MCF 10A (cell line): ENCODE data around the gene ZNF783. TPM values are rescaled to one million over a fixed set of nuclear protein-coding genes. Genes with fewer than 3 reads are reported as not detected.

Source experiments
- BruUV-seq: library from RNA; stranded (reverse); fragments of 400-500 nt; replicated peaks from 2 replicates; lab custom pipeline; 2021; lab: Mats Ljungman, UMichigan
- CTCF ChIA-PET: fragments of 300-600 bp; sonication (Branson Sonifier 250); formaldehyde crosslinking; extraction: SDS; loops from one replicate; lab custom pipeline; 2021; ENCODE audit warnings: antibody characterized with exemption, inconsistent platforms; lab: Yijun Ruan, JAX
- POLR2A ChIA-PET: fragments of 300-600, 350-650 bp; sonication (Branson Sonifier 250); formaldehyde crosslinking; extraction: SDS; loops from one replicate; lab custom pipeline; 2020; ENCODE audit warnings: antibody characterized with exemption, inconsistent platforms; lab: Yijun Ruan, JAX
- DNase-seq: peaks from one replicate; pipeline ENCODE4 v3.0.0-alpha.2; 2018; ENCODE audit not compliant: unreplicated experiment
- H3K27ac Mint-ChIP-seq: one replicate; pipeline ENCODE4 v1.8.0; 2022; ENCODE audit warnings: mild to moderate bottlenecking, low read depth, mixed read lengths; ENCODE audit not compliant: unreplicated experiment
- H3K27me3 Mint-ChIP-seq: one replicate; pipeline ENCODE4 v1.8.0; 2022; ENCODE audit warnings: mixed read lengths; ENCODE audit not compliant: insufficient read depth, unreplicated experiment
- H3K36me3 Mint-ChIP-seq: one replicate; pipeline ENCODE4 v1.8.0; 2022; ENCODE audit warnings: mild to moderate bottlenecking, moderate library complexity, mixed read lengths; ENCODE audit not compliant: insufficient read depth, unreplicated experiment
- H3K4me1 Mint-ChIP-seq: one replicate; pipeline ENCODE4 v1.8.0; 2022; ENCODE audit warnings: mixed read lengths; ENCODE audit not compliant: insufficient read depth, unreplicated experiment
- H3K4me3 Mint-ChIP-seq: one replicate; pipeline ENCODE4 v1.8.0; 2022; ENCODE audit warnings: mild to moderate bottlenecking, moderate library complexity, mixed read lengths; ENCODE audit not compliant: unreplicated experiment
- H3K9me3 Mint-ChIP-seq: one replicate; pipeline ENCODE4 v1.8.0; 2022; ENCODE audit warnings: mixed read lengths; ENCODE audit not compliant: unreplicated experiment
- intact Hi-C: fragments of 100-400 bp; cut with micrococcal nuclease; formaldehyde crosslinking; loops from 2 replicates; pipeline ENCODE4 v1.14.1; 2022
- total RNA-seq: library from RNA; stranded (reverse); gene quantifications from 2 replicates; pipeline ENCODE4 v1.2.3, GENCODE V29; 2022
- TF ChIP-seq, protein P1 (sequence below): fragments of 200-600 bp; IDR thresholded peaks from one replicate; pipeline ENCODE4 v1.8.0; 2022; ENCODE audit warnings: antibody characterized with exemption, mild to moderate bottlenecking; ENCODE audit not compliant: unreplicated experiment

Gene ZNF783
- total RNA-seq, 1 experiment from 2014 or later, result 39.5 TPM

DNA sequence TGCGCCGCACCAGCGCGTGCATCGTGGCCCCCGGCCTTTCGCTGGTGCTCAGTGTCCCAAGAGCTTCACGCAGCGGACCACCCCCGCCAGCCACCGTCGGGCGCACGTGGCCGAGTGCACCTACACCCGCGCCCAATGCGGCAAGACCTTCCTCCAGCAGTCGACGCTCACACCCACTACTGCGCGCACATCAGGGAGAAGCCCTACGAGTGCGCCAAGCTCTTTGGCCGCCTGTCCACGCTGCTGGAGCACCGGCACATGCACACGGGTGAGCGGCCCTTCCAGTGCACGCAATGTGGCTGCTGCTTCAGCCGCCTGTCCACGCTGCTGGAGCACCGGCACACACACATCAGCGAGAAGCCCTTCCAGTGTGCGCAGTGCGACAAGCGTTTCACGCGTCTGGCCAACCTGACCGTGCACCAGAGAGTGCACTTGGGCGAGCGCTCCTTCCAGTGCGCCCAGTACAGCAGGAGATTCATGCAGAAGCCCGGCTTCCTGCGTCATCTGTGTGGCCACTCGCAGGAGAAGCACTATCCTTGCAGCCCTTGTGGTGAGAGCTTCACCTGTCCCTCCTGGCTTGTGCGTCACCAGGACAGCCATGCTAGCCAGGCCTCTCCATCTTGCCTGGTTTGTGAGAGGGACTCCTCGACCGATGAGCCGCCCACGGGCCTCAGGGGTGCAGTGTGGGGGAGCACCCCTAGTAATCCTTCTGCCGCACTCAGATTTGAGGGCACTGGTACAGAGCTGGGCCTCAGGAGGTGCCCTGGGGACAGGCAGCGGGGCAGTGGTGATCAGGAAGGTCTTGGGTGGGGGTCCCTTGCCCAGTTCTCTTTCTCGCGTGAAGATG lies 32.9 kb downstream of the ZNF783 start:
- DNase-seq, result no peak
- H3K4me3 Mint-ChIP-seq, result no peak overlapping the region
- no peaks in the 10 kb centered on the region for H3K9me3 Mint-ChIP-seq
- H3K36me3 Mint-ChIP-seq, result peaks cover 36% of the 10 kb centered on the region
- CTCF ChIA-PET, result interaction anchor here (0.6 to 0.8 kb wide), 3 partner anchors 33 to 133 kb away, joined by 3 to 4 read pairs (median 3); no protein-coding TSS in a partner anchor
- BruUV-seq, result no TSS peak
- no peak overlapping the region for H3K27ac Mint-ChIP-seq
- TF ChIP-seq, protein P1, sequence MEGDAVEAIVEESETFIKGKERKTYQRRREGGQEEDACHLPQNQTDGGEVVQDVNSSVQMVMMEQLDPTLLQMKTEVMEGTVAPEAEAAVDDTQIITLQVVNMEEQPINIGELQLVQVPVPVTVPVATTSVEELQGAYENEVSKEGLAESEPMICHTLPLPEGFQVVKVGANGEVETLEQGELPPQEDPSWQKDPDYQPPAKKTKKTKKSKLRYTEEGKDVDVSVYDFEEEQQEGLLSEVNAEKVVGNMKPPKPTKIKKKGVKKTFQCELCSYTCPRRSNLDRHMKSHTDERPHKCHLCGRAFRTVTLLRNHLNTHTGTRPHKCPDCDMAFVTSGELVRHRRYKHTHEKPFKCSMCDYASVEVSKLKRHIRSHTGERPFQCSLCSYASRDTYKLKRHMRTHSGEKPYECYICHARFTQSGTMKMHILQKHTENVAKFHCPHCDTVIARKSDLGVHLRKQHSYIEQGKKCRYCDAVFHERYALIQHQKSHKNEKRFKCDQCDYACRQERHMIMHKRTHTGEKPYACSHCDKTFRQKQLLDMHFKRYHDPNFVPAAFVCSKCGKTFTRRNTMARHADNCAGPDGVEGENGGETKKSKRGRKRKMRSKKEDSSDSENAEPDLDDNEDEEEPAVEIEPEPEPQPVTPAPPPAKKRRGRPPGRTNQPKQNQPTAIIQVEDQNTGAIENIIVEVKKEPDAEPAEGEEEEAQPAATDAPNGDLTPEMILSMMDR, result no peak
- POLR2A ChIA-PET, result no interaction called here
- H3K4me1 Mint-ChIP-seq, result no peaks in the 10 kb centered on the region
- intact Hi-C loops, result no loop called here
- no peaks in the 10 kb centered on the region for H3K27me3 Mint-ChIP-seq

GRCh38 chr7:149295481-149295850 lies 33.5 kb downstream of the ZNF783 start:
- ChIA-PET CTCF (interaction anchor here (0.6 to 0.8 kb wide), 2 partner anchors 34 to 134 kb away, joined by 3 to 4 read pairs; no protein-coding TSS in a partner anchor), POLR2A (no interaction called here)
- BruUV-seq, result no TSS peak
- no peak overlapping the region for H3K4me3 Mint-ChIP-seq
- H3K27me3 Mint-ChIP-seq, result no peaks in the 10 kb centered on the region
- no peak overlapping the region for H3K27ac Mint-ChIP-seq
- intact Hi-C loops, result no loop called here
- TF ChIP-seq, protein P1, result no peak
- H3K36me3 Mint-ChIP-seq, result peaks cover 36% of the 10 kb centered on the region
- no peak for DNase-seq
- H3K9me3 Mint-ChIP-seq, result no peaks in the 10 kb centered on the region
- H3K4me1 Mint-ChIP-seq, result no peaks in the 10 kb centered on the region

DNA sequence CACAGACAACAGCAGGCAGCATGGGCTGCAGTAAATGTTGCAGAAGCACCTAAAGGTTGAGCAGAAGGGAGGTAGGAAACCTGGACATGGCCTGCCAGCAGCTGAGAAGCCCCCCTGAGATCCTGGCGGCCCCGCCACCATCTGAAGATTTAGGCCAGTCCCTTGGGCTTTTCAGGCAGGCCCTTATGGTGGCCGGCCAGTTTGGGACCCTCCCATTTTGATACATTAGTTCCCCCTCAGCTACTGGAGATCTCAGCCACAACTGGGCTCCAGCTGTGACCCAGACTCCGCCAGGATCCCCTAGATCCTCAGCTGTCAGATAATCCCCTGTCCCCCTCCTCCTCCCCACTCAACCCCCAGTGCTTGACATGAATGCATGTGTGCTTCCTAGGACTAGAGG lies 34.4 kb downstream of the ZNF783 start:
- intact Hi-C loops, result no loop called here
- Mint-ChIP-seq H3K4me1 (no peaks in the 10 kb centered on the region), H3K36me3 (peaks cover 36% of the 10 kb centered on the region), H3K27me3 (no peaks in the 10 kb centered on the region), H3K9me3 (no peaks in the 10 kb centered on the region), H3K27ac (no peak overlapping the region), H3K4me3 (no peak overlapping the region)
- ChIA-PET CTCF (interaction anchor here (0.7 kb wide), 1 partner anchor 1667 kb away, joined by 3 read pairs; no protein-coding TSS in a partner anchor), POLR2A (no interaction called here)
- TF ChIP-seq, protein P1, result no peak
- no TSS peak for BruUV-seq
- no peak for DNase-seq

GRCh38 chr7:149297034-149297755 lies 35.2 kb downstream of the ZNF783 start:
- H3K27me3 Mint-ChIP-seq, result no peaks in the 10 kb centered on the region
- ChIA-PET POLR2A (no interaction called here), CTCF (interaction anchor here (0.6 to 2.0 kb wide), 3 partner anchors 12 to 1666 kb away, joined by 3 to 7 read pairs (median 5); no protein-coding TSS in a partner anchor)
- BruUV-seq, result no TSS peak
- no peak overlapping the region for H3K4me3 Mint-ChIP-seq
- no peak for DNase-seq
- H3K27ac Mint-ChIP-seq, result no peak overlapping the region
- no peaks in the 10 kb centered on the region for H3K4me1 Mint-ChIP-seq
- intact Hi-C loops, result no loop called here
- TF ChIP-seq, protein P1, result no peak
- H3K36me3 Mint-ChIP-seq, result peaks cover 31% of the 10 kb centered on the region
- no peaks in the 10 kb centered on the region for H3K9me3 Mint-ChIP-seq
